ENCODE results near the gene SRP9.

DNA sequence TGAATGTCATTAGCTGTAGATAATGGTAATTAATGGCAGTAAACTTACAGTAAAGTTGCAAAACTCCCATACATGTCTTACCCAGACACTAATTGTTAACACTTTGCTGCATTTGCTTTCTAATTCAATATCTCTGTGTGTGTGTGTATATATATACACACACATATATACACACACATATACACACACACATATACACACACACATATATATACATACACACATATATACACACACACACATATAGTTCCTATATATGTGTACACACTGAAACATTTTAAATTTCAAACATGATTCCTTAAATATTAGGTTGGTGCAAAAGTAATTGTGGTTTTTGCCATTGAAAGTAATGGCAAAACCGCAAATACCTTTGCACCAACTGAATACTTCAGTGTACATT lies 28.6 kb downstream of the SRP9 start:
- TF ChIP-seq POLR2A (IDR thresholded peaks at IDR 0.05) = no peak
- TF ChIP-seq, protein P1, sequence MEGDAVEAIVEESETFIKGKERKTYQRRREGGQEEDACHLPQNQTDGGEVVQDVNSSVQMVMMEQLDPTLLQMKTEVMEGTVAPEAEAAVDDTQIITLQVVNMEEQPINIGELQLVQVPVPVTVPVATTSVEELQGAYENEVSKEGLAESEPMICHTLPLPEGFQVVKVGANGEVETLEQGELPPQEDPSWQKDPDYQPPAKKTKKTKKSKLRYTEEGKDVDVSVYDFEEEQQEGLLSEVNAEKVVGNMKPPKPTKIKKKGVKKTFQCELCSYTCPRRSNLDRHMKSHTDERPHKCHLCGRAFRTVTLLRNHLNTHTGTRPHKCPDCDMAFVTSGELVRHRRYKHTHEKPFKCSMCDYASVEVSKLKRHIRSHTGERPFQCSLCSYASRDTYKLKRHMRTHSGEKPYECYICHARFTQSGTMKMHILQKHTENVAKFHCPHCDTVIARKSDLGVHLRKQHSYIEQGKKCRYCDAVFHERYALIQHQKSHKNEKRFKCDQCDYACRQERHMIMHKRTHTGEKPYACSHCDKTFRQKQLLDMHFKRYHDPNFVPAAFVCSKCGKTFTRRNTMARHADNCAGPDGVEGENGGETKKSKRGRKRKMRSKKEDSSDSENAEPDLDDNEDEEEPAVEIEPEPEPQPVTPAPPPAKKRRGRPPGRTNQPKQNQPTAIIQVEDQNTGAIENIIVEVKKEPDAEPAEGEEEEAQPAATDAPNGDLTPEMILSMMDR (IDR thresholded peaks at IDR 0.05) = no peak

Measured in upper lobe of left lung (tissue), 4 donors.